PC-3 (cell line): ENCODE measurements around the gene ANAPC15.

Experiments
- EZH2 ChIP-seq: fragments of 300-600 bp; sonication (generic); IDR thresholded peaks from one replicate; pipeline ENCODE4 v1.6.1; 2017; ENCODE audit warnings: antibody characterized with exemption, mild to moderate bottlenecking, low read length; ENCODE audit not compliant: unreplicated experiment
- TF ChIP-seq, protein P1 (sequence below): fragments of 300-600 bp; sonication (generic); conservative IDR thresholded peaks from 2 replicates; pipeline ENCODE4 v1.5.1; 2017; ENCODE audit warnings: antibody characterized with exemption, low read depth, mild to moderate bottlenecking, low read length

DNA sequence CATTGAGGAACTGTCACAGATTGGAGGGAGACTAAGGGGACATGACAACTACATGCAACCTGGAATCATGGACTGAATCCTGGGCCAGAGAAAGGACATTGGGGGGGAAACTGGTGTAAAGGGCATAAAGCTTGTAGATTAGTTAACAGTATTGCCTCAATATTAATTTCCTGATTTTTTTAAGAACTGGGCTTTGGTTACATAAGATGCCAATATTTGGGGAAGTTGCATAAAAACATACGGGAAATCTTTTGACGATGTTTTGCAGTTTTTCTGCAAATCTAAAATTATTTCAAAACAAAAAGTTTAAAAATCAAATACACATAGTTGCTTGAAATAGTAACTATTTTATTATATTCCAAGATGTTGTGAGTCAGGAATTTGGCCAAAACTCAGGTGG is 20.2 kb upstream of the ANAPC15 start:
- TF ChIP-seq, protein P1, sequence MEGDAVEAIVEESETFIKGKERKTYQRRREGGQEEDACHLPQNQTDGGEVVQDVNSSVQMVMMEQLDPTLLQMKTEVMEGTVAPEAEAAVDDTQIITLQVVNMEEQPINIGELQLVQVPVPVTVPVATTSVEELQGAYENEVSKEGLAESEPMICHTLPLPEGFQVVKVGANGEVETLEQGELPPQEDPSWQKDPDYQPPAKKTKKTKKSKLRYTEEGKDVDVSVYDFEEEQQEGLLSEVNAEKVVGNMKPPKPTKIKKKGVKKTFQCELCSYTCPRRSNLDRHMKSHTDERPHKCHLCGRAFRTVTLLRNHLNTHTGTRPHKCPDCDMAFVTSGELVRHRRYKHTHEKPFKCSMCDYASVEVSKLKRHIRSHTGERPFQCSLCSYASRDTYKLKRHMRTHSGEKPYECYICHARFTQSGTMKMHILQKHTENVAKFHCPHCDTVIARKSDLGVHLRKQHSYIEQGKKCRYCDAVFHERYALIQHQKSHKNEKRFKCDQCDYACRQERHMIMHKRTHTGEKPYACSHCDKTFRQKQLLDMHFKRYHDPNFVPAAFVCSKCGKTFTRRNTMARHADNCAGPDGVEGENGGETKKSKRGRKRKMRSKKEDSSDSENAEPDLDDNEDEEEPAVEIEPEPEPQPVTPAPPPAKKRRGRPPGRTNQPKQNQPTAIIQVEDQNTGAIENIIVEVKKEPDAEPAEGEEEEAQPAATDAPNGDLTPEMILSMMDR, result no peak
- TF ChIP-seq EZH2, result no peak
